ENCODE measurements around the gene RHOC.

The RHOC gene

GRCh38 chr1:112701227-112702066, 5.5 kb downstream of the RHOC start:
- DNase-seq (ENCODE audit: low spot score) = no peak

- peak; percentile 77 for DNase-seq (ENCODE audit: low spot score)
These were observed 6.4 kb downstream of the RHOC start for GRCh38 chr1:112700290-112701226.

- no peak for DNase-seq (ENCODE audit: low spot score)
These were observed 7.3 kb downstream of the RHOC start for GRCh38 chr1:112699425-112700144.

- no peak for DNase-seq (ENCODE audit: low spot score)
These were observed 8.3 kb downstream of the RHOC start for GRCh38 chr1:112698366-112699310.

- no peak for DNase-seq (ENCODE audit: low spot score)
These were observed 9.1 kb downstream of the RHOC start for GRCh38 chr1:112697781-112698201.

- no peak for DNase-seq (ENCODE audit: low spot score)
These were observed 10.2 kb downstream of the RHOC start for GRCh38 chr1:112696578-112697314.

GRCh38 chr1:112695276-112695675, 11.7 kb downstream of the RHOC start:
- DNase-seq (ENCODE audit: low spot score) = no peak

GRCh38 chr1:112694363-112694929, 12.5 kb downstream of the RHOC start:
- no peak for DNase-seq (ENCODE audit: low spot score)

- DNase-seq (ENCODE audit: low spot score) = no peak
These were observed 13.1 kb downstream of the RHOC start for GRCh38 chr1:112693821-112694220.

- DNase-seq (ENCODE audit: low spot score) = no peak
These were observed 14.2 kb downstream of the RHOC start for GRCh38 chr1:112692681-112693080.

GRCh38 chr1:112689842-112690237, 17.1 kb downstream of the RHOC start:
- DNase-seq (ENCODE audit: low spot score) = no peak

- DNase-seq (ENCODE audit: low spot score) = no peak
These were observed 17.6 kb downstream of the RHOC start for GRCh38 chr1:112689196-112689841.

- no peak for DNase-seq (ENCODE audit: low spot score)
These were observed 18.1 kb downstream of the RHOC start for GRCh38 chr1:112688781-112689193.

- no peak for DNase-seq (ENCODE audit: low spot score)
These were observed 19.0 kb downstream of the RHOC start for GRCh38 chr1:112687785-112688496.

GRCh38 chr1:112687361-112687760, 19.6 kb downstream of the RHOC start:
- DNase-seq (ENCODE audit: low spot score) = no peak

GRCh38 chr1:112686835-112687234, 20.1 kb downstream of the RHOC start:
- no peak for DNase-seq (ENCODE audit: low spot score)

GRCh38 chr1:112686417-112686816, 20.5 kb downstream of the RHOC start:
- DNase-seq (ENCODE audit: low spot score) = no peak

GRCh38 chr1:112685913-112686312, 21.0 kb downstream of the RHOC start:
- DNase-seq (ENCODE audit: low spot score) = no peak

GRCh38 chr1:112678605-112679004, 28.3 kb downstream of the RHOC start:
- DNase-seq (ENCODE audit: low spot score) = no peak
